Amniotic epithelial cell (primary cell): ENCODE measurements around the gene NUDCD3.

Source experiments
- DNase-seq: peaks from one replicate; pipeline ENCODE4 v3.0.0-alpha.2; 2010; ENCODE audit warnings: low read depth

NUDCD3 gene

GRCh38 chr7:44353668-44354067 is 136.8 kb downstream of the NUDCD3 start:
- no peak for DNase-seq

DNA sequence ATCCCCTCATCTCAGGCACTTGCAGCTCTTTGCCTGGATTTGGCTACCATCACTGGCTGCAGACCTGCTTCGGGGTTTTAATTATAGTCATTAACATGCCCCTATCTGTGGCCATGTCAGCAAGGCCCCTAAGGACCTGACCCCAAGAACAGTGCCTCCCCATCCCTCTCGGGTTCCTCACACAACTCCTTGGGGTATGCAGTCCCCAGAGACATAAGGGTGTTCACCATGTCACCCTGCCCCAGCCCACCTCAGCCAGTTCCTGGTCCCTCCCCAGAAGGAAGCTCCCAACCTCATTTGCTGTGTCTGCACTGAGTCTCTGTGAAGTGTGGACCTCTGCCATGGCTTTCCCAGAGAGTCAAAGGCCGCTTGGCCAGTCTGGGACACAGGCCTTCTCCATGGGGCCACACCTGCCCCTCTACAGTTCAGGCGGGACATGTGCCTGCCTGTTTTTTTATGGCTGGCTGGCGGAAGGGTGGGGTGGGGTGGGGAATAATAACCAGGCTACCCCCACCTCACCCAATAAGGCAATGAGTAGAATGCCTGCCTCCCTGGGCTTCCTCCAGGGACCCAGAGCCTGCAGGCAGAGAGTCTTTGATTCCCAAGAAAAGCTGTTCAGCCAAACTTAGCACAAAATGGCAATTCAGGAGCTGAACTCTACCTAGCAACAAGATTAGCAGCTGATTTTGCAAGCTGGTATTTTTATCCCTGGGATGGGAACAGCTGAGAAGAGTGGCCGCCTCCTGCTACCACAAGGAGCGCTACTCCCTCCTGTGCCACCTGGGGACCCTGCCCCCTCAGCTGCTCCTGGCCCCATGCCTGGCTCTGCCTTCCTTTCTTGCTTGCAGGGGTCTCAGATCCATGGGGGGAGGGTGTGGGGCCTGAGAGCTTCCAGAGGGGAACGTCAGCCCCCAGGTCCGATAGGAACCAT is 141.3 kb downstream of the NUDCD3 start:
- DNase-seq = peak; percentile 19

DNA sequence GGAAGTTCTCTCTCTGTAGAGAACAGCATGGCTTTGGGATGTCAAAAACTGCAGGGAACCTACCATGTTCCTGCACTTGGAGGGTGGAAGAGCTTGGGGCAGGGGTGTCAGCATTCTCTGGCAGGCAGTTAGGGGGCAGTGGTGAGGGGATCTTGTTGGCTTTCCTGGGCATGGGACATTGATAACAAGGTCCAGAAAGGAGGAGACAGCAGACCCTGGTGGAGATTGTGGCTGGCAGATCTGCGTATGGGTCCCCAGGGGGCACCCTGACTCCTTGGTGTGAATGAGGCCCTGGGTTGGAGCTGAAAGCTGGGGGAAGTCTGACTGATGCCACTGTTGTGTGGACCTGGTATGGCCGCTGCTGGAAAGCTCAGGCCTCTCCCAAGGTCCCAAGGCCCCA is 142.2 kb downstream of the NUDCD3 start:
- DNase-seq = peak; percentile 38

DNA sequence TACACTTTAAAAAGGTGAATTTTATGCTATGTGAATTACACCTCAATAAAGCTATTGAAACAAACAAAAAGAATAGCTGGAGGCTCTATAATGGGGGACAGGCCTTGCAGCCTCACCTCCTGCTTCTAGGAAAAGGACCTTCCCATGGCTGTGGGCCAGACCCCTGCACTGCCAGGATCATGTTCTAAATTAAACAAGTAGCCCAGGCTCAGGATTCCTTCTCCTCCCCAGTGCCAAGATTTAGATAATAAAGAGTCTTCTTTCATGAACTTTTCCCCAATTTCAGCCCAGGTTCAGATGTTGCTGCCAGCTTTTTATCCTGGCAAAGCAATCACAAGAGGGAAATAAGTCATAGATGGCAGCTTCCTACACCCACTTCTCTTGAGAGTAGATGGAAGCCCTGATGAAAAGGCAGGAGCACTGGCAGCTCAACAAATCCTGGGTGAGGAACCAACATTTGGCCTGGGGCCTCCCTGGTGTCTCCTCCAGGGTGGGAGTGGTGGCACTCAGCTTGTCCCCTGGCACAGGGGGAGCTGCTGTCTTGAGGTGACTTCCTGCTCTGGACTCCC is 142.8 kb downstream of the NUDCD3 start:
- no peak for DNase-seq

DNA sequence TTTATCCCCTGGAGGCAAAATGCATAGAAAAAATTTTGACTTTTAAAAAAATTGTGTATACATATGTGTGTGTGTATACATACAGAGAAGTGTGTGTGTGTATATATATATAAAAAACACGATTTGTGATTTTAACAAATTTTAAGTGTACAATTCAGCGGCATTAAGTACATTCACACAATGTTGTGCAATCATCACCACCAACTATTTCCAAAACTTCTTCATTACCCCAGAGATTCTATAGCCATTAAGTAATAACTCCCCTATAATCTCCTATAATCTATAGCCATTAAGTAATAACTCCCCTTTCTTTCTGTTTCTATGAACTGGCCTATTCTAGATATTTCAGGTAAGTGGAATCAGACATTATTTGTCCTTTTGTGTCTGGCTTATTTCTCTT is 144.4 kb downstream of the NUDCD3 start:
- no peak for DNase-seq

GRCh38 chr7:44341401-44341800 is 149.1 kb downstream of the NUDCD3 start:
- DNase-seq = no peak

GRCh38 chr7:44338600-44338999 is 151.9 kb downstream of the NUDCD3 start:
- DNase-seq = no peak

DNA sequence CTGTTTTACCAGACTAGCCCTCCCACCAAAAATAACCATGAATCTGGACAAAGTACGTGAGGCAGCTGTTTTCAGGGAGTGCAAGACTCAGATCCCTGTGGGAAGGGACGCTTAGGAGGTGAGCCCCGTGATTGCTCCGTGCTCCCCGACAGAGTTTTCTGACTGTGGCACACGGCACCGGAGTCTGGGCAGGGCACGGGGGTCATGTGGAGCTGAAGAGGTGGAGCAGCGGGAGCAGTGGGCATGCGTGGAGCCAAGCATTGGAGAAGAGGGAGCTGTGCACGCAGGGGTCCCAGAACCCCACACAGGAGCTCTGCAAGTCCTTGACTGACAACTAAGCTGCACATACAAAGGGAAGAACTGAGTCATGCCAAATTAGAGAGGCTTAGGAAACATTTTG is 154.0 kb downstream of the NUDCD3 start:
- no peak for DNase-seq

DNA sequence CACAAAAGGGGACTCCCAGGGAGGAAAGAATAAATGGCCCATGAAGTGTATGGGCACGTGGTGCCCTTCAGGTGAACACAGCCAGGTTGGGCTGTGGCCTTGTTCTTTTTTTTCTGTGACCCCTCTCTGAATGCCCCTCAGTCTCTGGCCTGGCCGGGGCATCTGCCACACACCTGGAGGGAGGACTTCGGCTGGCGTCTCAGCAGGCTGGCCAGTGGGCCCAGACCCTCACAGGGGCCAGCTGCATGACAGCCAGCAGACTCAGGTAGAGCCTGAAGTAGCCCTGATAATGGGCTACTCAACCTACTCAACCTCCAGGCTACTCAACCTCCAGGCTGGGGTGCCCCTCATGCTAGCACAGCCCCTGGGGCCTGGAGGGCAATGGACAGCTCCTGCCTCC is 155.3 kb downstream of the NUDCD3 start:
- DNase-seq = no peak

- DNase-seq = no peak
Observed at GRCh38 chr7:44334734-44335097, 155.7 kb downstream of the NUDCD3 start.

DNA sequence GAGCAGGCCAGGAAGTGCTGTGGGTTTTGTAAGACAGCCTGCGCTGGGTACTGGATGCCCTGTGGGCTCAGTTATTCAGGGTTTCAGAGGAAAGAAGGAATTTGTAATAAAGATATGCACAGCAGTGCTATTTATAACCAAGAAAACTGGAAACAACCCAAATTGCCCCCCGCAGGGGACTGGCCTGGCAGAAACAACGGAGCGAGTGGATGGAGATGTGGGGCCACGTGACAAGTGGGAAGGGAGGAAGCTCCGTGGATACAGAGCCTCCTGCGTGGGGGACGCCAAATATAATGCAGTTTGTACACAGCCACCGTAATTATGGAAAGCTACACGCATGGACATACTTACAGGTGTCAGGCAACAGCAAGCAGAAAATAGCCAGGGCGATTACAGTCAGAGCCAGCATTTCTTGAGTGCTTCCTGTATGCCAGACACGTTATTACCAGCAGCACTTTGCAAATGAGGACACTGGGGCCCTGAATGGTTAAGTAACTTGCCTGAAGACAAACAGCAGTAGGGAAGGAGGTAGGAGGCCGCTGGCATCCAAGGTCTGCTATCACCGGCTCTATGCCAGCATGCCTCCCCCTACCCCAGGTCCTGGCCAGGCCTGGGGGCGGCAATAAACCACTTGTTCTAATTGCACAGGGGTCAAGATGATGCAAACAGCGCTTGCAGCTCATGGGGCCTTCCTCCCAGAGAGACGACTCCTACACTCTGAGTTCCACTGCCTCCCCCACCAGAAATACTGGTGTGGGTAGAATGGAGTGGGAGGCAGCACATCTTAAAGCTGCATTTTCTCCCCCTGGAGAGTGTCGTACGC is 156.3 kb downstream of the NUDCD3 start:
- DNase-seq = peak; percentile 50

GRCh38 chr7:44331682-44332081 is 158.8 kb downstream of the NUDCD3 start:
- DNase-seq = no peak

- DNase-seq = no peak
Observed at GRCh38 chr7:44330331-44330730, 160.1 kb downstream of the NUDCD3 start.

- DNase-seq = no peak
Observed at GRCh38 chr7:44329888-44330287, 160.6 kb downstream of the NUDCD3 start.
